ENCODE results near the gene NAA60. TPM values are rescaled to one million over a fixed set of nuclear protein-coding genes. Genes with fewer than 3 reads are reported as not detected.

Gene NAA60
- polyA plus RNA-seq, 1 donor (not counting 4 experiments of a cell fraction or from before 2014, with no cell fraction given) = 30.3 TPM

- Histone ChIP-seq H3K79me2 (ENCODE audit: control insufficient read depth, insufficient read depth, low read length) (no peaks in the 10 kb centered on the region), H2AFZ (ENCODE audit: control insufficient read depth, low read length) (no peak overlapping the region), H3K9ac (ENCODE audit: control insufficient read depth, extremely low read depth, insufficient read depth, low read length) (no peak overlapping the region), H3K4me2 (ENCODE audit: control insufficient read depth, extremely low read depth, insufficient read depth, low read depth, low read length) (no peak overlapping the region), H3K4me3 (ENCODE audit: control insufficient read depth in 2 of 3, extremely low read depth in 1 of 3, insufficient read depth in 2 of 3, low read depth in 1 of 3, low read length in 3 of 3) (no peak overlapping the region), H3K9me1 (ENCODE audit: control insufficient read depth, extremely low read depth, insufficient read depth, low read length) (no peaks in the 10 kb centered on the region), H3K4me1 (ENCODE audit: control insufficient read depth, extremely low read depth, insufficient read depth, low read length) (peaks cover 24% of the 10 kb centered on the region), H3K27ac (ENCODE audit: control insufficient read depth, insufficient read depth, low read length) (peak overlapping the region; percentile 1), H3K27me3 (ENCODE audit: control insufficient read depth, extremely low read depth, insufficient read depth, low read length) (no peaks in the 10 kb centered on the region), H3K9me3 (ENCODE audit: control insufficient read depth, low read depth, low read length) (no peaks in the 10 kb centered on the region), H4K20me1 (ENCODE audit: control insufficient read depth, extremely low read depth, insufficient read depth, low read length) (peaks cover 4% of the 10 kb centered on the region), H3K36me3 (ENCODE audit: control insufficient read depth in 2 of 2, extremely low read depth in 1 of 2, insufficient read depth in 2 of 2, low read length in 2 of 2) (peaks cover 9 to 12% of the 10 kb centered on the region in 2 experiments)
- FAIRE-seq (peak; percentile 32), DNase-seq (ENCODE audit: low read depth, low spot score) (no peak)
- dilution Hi-C loops (cut with MboI; ENCODE audit: extremely low pct_ligation_motif_present, low sequenced_read_pairs) = no loop called here
- TF ChIP-seq EZH2 (IDR thresholded peaks at IDR 0.05; ENCODE audit: low read length) = no peak
- no peak for TF ChIP-seq CTCF (optimal IDR thresholded peaks at IDR 0.05 in 1 of 3, IDR thresholded peaks at IDR 0.05 in 1 of 3, conservative IDR thresholded peaks at IDR 0.05 in 1 of 3; ENCODE audit: extremely low read depth in 1 of 3, insufficient read depth in 2 of 3, low read length in 3 of 3)
Measured at GRCh38 chr16:3513892-3514583, 70.6 kb downstream of the NAA60 start.

GRCh38 chr16:3514621-3515020 lies 71.1 kb downstream of the NAA60 start:
- TF ChIP-seq EZH2 (IDR thresholded peaks at IDR 0.05; ENCODE audit: low read length) = no peak
- TF ChIP-seq CTCF (optimal IDR thresholded peaks at IDR 0.05 in 1 of 3, IDR thresholded peaks at IDR 0.05 in 1 of 3, conservative IDR thresholded peaks at IDR 0.05 in 1 of 3; ENCODE audit: extremely low read depth in 1 of 3, insufficient read depth in 2 of 3, low read length in 3 of 3) = no peak
- peaks cover 18% of the 10 kb centered on the region for H3K4me1 ChIP-seq (ENCODE audit: control insufficient read depth, extremely low read depth, insufficient read depth, low read length)

More at GRCh38 chr16:3514621-3515020, 71.1 kb downstream of the NAA60 start:
- peaks cover 10 to 12% of the 10 kb centered on the region in 2 experiments for H3K36me3 ChIP-seq (ENCODE audit: control insufficient read depth in 2 of 2, extremely low read depth in 1 of 2, insufficient read depth in 2 of 2, low read length in 2 of 2)
- DNase-seq (ENCODE audit: low read depth, low spot score) = no peak
- H3K4me3 ChIP-seq (ENCODE audit: control insufficient read depth in 2 of 3, extremely low read depth in 1 of 3, insufficient read depth in 2 of 3, low read depth in 1 of 3, low read length in 3 of 3) = no peak overlapping the region
- dilution Hi-C loops (cut with MboI; ENCODE audit: extremely low pct_ligation_motif_present, low sequenced_read_pairs) = no loop called here
- H2AFZ ChIP-seq (ENCODE audit: control insufficient read depth, low read length) = no peak overlapping the region
- no peaks in the 10 kb centered on the region for H3K9me1 ChIP-seq (ENCODE audit: control insufficient read depth, extremely low read depth, insufficient read depth, low read length)
- no peak overlapping the region for H3K4me2 ChIP-seq (ENCODE audit: control insufficient read depth, extremely low read depth, insufficient read depth, low read depth, low read length)
- no peaks in the 10 kb centered on the region for H3K27me3 ChIP-seq (ENCODE audit: control insufficient read depth, extremely low read depth, insufficient read depth, low read length)
- H3K27ac ChIP-seq (ENCODE audit: control insufficient read depth, insufficient read depth, low read length) = peak overlapping the region; percentile 1
- FAIRE-seq = no peak
- peaks cover 4% of the 10 kb centered on the region for H4K20me1 ChIP-seq (ENCODE audit: control insufficient read depth, extremely low read depth, insufficient read depth, low read length)
- no peak overlapping the region for H3K9ac ChIP-seq (ENCODE audit: control insufficient read depth, extremely low read depth, insufficient read depth, low read length)
- H3K9me3 ChIP-seq (ENCODE audit: control insufficient read depth, low read depth, low read length) = no peaks in the 10 kb centered on the region
- no peaks in the 10 kb centered on the region for H3K79me2 ChIP-seq (ENCODE audit: control insufficient read depth, insufficient read depth, low read length)
